Thyroid gland (tissue), 4 donors: ENCODE measurements around the gene UBE2F.

Source experiments
- CTCF ChIP-seq, 6 experiments: fragments of 200-600 bp in 3 of 6; fragments of 450-650 bp in 3 of 6; sonication (generic) in 3 of 6; IDR thresholded peaks; one replicate each; pipeline ENCODE4 v1.5.1; 2016 to 2019; ENCODE audit warnings: antibody characterized with exemption in 6 of 6, mild to moderate bottlenecking in 2 of 6, inconsistent platforms in 1 of 6, moderate library complexity in 1 of 6
- POLR2A ChIP-seq, 2 donors: fragments of 450-650 bp; IDR thresholded peaks; one replicate each; pipeline ENCODE4 v1.6.1; 2017; ENCODE audit warnings: antibody characterized with exemption in 2 of 2, mild to moderate bottlenecking in 2 of 2, moderate library complexity in 1 of 2

- TF ChIP-seq CTCF (IDR thresholded peaks at IDR 0.05) (no peak), POLR2A (IDR thresholded peaks at IDR 0.05) (no peak)
Measured at GRCh38 chr2:238082827-238083226, 116.0 kb downstream of the UBE2F start.
